GM21723 (cell line): ENCODE measurements around the gene NINL.
A peak's percentile ranks its signal among the peaks of the same experiment; 100 is the strongest.

ENCODE experiments used
- ATAC-seq: cut with Tn5 transposase; IDR thresholded peaks from one replicate; pipeline ENCODE4 v1.9.1; 2021; ENCODE audit warnings: mild to moderate bottlenecking, moderate library complexity; ENCODE audit not compliant: unreplicated experiment

NINL gene

GRCh38 chr20:25424536-25424935 is 160.8 kb downstream of the NINL start:
- ATAC-seq = no peak

DNA sequence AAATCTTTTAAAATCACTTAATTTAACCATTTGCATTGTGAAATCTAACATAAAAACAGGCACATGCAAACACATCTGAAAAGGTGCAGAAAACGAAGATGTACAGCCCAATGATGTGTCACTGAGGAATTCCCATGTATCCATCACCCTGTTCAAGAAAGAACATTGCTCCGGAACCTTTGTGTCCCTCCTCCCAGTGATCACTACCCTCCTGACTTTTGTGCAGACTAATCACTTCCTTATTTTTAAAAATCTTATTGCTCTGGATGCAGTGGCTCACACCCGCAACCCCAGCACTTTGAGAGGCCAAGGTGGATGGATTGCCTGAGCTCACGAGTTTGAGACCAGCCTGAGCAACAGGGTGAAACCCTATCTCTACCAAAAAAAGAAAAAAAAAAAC is 163.3 kb downstream of the NINL start:
- no peak for ATAC-seq

DNA sequence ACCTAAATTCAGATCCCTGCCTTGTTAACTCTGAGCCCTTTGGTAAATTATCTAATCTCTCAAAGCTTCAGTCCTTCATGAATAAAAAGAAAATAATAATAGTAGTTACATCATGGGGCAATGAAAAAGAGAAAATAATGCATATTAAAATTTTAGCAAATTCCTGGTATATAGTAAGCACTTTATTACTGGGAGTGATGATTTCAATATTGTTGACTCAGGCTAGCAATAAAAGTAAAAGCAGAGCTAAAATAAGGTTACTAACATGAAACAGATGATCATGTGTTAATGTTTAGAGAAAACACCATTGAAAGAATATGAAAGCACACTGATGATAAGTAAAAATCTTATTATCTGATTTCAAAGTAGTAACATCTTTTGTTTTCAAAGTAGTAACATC is 164.2 kb downstream of the NINL start:
- ATAC-seq = no peak

GRCh38 chr20:25418776-25419175 is 166.6 kb downstream of the NINL start:
- ATAC-seq = no peak

DNA sequence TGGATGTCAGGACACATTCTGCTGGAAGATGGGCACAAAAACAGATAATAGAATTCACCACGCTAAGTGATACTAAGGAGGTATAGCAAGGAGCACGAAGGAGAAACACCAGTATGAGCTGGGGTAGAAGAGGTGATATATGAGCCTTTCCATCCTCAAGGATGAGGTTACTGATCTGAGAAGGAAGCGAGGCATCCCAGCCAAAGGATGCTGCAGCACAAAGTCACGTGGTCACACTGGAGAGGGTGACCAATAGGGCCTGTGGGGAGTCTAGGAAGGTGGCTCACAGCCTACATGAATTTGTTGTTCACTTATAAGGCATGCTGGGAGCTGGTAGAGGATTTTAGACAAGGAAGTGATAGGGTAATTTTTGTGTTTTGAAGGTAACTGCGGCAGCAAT is 176.4 kb downstream of the NINL start:
- ATAC-seq = no peak

- ATAC-seq = no peak
Measured at GRCh38 chr20:25408170-25408547, 177.2 kb downstream of the NINL start.

DNA sequence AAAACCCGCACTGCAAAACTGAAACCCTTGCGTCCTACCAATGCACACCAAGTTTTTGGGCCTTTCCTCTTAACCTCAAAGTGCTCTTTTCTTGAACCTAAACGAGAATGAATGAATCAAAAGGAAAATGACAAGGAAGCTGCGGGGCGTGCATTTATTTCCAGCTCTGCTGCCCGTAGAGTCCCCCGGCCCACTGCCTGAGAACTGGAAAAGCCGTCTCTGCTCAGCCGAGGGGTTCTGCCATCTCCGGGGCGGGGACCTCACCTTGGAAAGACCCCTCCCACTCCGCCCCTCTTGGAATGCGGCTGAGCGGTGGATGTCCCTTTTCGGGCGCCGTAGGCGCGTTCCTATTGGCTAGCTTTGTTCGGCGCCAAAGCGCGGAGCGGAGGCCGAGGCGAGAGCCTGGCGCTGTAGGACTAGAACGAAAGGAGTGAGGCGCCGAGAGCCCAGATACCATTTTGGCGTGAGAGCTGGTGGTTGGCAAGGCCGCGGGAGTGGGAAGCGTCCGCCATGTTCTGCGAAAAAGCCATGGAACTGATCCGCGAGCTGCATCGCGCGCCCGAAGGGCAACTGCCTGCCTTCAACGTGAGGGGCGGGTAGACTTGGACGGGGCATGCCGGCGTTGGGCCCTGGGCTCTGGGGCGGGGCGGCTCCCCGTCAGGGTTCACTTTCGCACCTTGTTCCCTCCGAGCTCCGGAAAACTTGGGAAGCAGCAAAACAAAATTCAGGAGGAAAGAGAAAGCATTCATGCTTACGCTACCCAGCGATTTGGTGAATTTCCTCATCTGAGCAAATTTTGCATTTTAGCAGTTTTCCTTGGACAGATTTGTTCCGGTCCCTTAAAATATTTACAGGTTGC is 177.8 kb downstream of the NINL start, which contains the start of gene GINS1:
GINS1 (plus strand) TSS at position 363 of the 859 bp plus-strand sequence; CDS start at position 511, 148 bp downstream.
- peak; percentile 91 for ATAC-seq
